BJ (cell line): ENCODE measurements around the gene S100B. TPM values are rescaled to one million over a fixed set of nuclear protein-coding genes. Genes with fewer than 3 reads are reported as not detected.
"Not testable (repeated sequence)": the region's sequence is repeated elsewhere in the genome, so short reads cannot be mapped to it uniquely, and the experiment has no call there.

Experiments used
- CTCF ChIA-PET: fragments of 350-600 bp; formaldehyde crosslinking; extraction: SDS; loops from one replicate; lab custom pipeline; 2021; ENCODE audit warnings: antibody characterized with exemption, inconsistent platforms; lab: Yijun Ruan, JAX
- POLR2A ChIA-PET: fragments of 300-600 bp; sonication (Branson Sonifier 250); formaldehyde crosslinking; extraction: SDS; loops from one replicate; lab custom pipeline; 2021; ENCODE audit warnings: antibody characterized with exemption; lab: Charles Lee
- DNase-seq: peaks from one replicate; pipeline ENCODE4 v3.0.0-alpha.2; 2011; ENCODE audit warnings: low read depth
- H3K27me3 ChIP-seq: 2 replicates; pipeline ENCODE4 v1.6.0; 2011; ENCODE audit warnings: low read length; ENCODE audit not compliant: control insufficient read depth, insufficient read depth
- H3K36me3 ChIP-seq: 2 replicates; pipeline ENCODE4 v1.5.1; 2011; ENCODE audit warnings: low read length; ENCODE audit not compliant: control insufficient read depth, insufficient read depth
- H3K4me3 ChIP-seq: 2 replicates; pipeline ENCODE4 v1.5.1; 2011; ENCODE audit warnings: low read depth, mild to moderate bottlenecking, control low read depth, low read length
- polyA plus RNA-seq: library from polyadenylated mRNA; depleted of rRNA; stranded (reverse); fragments of >200 nt; gene quantifications from 2 replicates; pipeline ENCODE4 v1.2.3, GENCODE V29; 2011
- TF ChIP-seq, protein P1 (sequence below): IDR thresholded peaks from 2 replicates; pipeline ENCODE4 v1.5.1; 2011; ENCODE audit warnings: low read depth, mild to moderate bottlenecking, control low read depth, inconsistent platforms, low read length, moderate library complexity; ENCODE audit not compliant: insufficient read depth

S100B gene
- polyA plus RNA-seq, 1 experiment = not detected

DNA sequence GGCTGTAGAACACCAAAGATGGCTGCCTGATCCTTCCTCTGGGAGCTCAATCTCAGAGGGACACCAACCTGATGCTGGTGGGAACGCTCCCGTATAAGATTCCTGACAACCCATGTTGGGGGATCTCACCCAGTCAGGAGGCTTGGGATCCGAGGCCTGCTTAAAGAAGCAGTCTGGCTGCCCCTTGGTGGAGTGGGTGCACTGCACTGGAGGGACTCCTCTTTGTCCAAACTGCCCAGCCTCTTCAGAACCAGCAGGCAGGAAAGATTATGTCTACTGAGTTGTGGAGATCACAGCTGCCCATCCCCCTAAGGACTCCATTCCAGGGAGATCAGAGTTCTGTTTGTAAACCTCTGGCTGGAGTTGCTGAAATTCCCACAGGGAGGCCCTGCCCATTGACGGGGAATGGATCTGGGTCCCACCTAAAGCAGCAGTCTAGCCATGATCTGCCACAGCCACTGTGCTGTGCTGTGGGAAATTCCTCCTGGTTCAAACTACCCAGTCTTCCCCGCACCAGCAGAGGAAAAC, 23.0 kb downstream of the S100B start:
- Histone ChIP-seq H3K36me3 (no peaks in the 10 kb centered on the region), H3K27me3 (no peaks in the 10 kb centered on the region), H3K4me3 (no peak overlapping the region)
- POLR2A ChIA-PET = no interaction called here
- CTCF ChIA-PET = interaction anchor here (1.2 kb wide), 2 partner anchors 57 to 612 kb away, joined by 3 read pairs; no protein-coding TSS in a partner anchor
- DNase-seq = no peak
- TF ChIP-seq, protein P1, sequence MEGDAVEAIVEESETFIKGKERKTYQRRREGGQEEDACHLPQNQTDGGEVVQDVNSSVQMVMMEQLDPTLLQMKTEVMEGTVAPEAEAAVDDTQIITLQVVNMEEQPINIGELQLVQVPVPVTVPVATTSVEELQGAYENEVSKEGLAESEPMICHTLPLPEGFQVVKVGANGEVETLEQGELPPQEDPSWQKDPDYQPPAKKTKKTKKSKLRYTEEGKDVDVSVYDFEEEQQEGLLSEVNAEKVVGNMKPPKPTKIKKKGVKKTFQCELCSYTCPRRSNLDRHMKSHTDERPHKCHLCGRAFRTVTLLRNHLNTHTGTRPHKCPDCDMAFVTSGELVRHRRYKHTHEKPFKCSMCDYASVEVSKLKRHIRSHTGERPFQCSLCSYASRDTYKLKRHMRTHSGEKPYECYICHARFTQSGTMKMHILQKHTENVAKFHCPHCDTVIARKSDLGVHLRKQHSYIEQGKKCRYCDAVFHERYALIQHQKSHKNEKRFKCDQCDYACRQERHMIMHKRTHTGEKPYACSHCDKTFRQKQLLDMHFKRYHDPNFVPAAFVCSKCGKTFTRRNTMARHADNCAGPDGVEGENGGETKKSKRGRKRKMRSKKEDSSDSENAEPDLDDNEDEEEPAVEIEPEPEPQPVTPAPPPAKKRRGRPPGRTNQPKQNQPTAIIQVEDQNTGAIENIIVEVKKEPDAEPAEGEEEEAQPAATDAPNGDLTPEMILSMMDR = no peak

DNA sequence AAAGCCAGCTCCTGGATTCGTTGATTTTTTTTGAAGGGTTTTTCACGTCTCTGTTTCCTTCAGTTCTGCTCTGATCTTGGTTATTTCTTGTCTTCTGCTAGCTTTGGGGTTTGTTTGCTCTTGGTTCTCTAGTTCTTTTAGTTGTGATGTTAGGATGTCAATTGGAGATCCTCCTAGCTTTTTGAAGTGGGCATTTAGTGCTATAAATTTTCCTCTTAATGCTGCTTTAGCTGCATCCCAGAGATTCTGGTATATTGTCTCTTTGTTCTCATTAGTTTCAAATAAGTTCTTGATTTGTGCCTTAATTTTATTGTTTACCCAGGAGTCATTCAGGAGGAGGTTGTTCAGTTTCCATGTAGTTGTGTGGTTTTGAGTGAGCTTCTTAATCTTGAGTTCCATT, 25.5 kb downstream of the S100B start:
- CTCF ChIA-PET, H3K4me3 ChIP-seq, H3K36me3 ChIP-seq, DNase-seq, POLR2A ChIA-PET, H3K27me3 ChIP-seq: not testable (repeated sequence)

DNA sequence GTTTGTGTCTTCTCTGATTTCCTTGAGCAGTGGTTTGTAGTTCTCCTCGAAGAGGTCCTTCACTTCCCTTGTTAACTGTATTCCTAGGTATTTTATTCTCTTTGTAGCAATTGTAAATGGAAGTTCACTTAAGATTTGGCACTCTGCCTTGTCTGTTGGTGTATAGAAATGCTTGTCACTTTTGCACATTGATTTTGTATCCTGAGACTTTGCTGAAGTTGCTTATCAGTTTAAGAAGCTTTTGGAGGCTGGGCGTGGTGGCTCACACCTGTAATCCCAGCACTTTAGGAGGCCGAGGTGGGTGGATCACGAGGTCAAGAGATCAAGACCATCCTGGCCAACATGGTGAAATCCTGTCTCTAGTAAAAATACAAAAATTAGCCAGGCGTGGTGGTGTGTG, 27.1 kb downstream of the S100B start:
- DNase-seq, H3K4me3 ChIP-seq, H3K36me3 ChIP-seq, POLR2A ChIA-PET, CTCF ChIA-PET, H3K27me3 ChIP-seq: not testable (repeated sequence)

DNA sequence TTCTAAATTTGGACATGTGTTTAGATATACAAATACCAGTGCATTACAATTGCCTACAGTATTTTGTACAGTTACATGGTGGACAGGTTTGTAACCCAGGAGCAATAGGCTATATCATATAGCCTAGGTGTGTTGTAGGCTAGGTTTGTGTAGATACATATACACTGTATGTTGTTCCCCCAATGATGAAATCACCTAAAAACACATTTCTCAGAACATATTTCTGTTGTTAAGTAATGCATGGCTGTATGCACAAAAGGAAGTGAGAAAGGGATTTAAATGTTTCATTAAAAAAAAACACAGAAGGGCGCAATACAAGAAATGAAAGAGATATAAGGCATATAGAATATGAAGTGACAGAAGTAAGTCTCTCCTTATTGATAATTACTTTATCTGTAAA, 32.0 kb downstream of the S100B start:
- CTCF ChIA-PET = no interaction called here
- POLR2A ChIA-PET = no interaction called here
- no peaks in the 10 kb centered on the region for H3K27me3 ChIP-seq
- H3K36me3 ChIP-seq = peaks cover 8% of the 10 kb centered on the region
- no peak for DNase-seq
- no peak overlapping the region for H3K4me3 ChIP-seq
- TF ChIP-seq, protein P1 = no peak

DNA sequence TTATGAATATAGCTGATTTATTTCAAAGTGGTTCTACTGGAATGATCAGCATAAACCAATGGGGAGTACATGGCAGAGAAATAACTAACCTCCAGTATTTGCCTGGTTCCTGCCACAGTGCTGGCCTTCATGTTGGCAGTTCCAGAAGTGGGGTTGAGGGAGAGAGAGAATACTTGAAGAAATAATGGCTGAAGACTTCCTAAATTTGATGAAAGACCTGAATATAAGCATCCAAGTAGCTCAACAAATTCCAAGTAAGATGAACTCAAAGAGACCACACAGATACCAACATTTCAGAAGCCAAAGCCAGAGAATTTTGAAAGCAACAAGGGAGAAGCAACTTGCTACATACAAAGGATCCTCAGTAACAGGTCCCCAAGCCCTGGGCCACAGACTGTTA, 34.3 kb downstream of the S100B start:
- H3K27me3 ChIP-seq = no peaks in the 10 kb centered on the region
- no peak overlapping the region for H3K4me3 ChIP-seq
- DNase-seq = no peak
- H3K36me3 ChIP-seq = peaks cover 18% of the 10 kb centered on the region
- ChIA-PET POLR2A (interaction anchor here (0.7 kb wide), 1 partner anchor 92 kb away, joined by 3 read pairs; no protein-coding TSS in a partner anchor), CTCF (interaction anchor here (0.8 kb wide), 1 partner anchor 57 kb away, joined by 3 read pairs; no protein-coding TSS in a partner anchor)
- TF ChIP-seq, protein P1 = no peak

DNA sequence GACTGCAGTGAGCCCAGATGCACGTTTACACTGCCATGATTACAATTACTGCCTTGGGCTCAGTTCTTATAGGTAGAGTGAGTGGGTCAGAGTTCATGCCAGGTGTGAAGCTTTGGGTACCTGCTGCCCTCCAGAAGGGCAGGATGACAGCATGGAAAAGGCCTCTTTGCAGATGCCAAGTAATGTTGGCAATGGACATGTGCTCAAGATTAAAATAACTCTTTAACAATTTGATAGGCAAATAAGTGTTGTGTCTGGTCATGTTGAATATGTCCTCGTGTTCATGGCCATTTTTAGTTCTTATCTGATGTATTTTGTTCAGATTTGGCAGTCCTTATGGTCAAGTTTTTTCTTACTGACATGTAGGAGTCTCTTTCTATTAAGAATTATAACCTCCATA, 34.8 kb downstream of the S100B start:
- TF ChIP-seq, protein P1 = no peak
- no peak for DNase-seq
- H3K4me3 ChIP-seq = no peak overlapping the region
- H3K36me3 ChIP-seq = peaks cover 20% of the 10 kb centered on the region
- CTCF ChIA-PET = interaction anchor here (0.8 kb wide), 1 partner anchor 57 kb away, joined by 3 read pairs; no protein-coding TSS in a partner anchor
- no peaks in the 10 kb centered on the region for H3K27me3 ChIP-seq
- POLR2A ChIA-PET = interaction anchor here (0.7 kb wide), 1 partner anchor 93 kb away, joined by 3 read pairs; no protein-coding TSS in a partner anchor
